ENCODE data around the gene SLC22A16. TPM values are rescaled to one million over a fixed set of nuclear protein-coding genes. Genes with fewer than 3 reads are reported as not detected.
"Not testable (repeated sequence)": the region's sequence is repeated elsewhere in the genome, so short reads cannot be mapped to it uniquely, and the experiment has no call there.

Gene SLC22A16
- polyA plus RNA-seq, 2 donors = not detected

GRCh38 chr6:110458476-110458875, 17.9 kb downstream of the SLC22A16 start:
- no peak overlapping the region for H3K4me3 ChIP-seq (ENCODE audit: low read depth in 1 of 2, low read length in 2 of 2)
- H3K27ac ChIP-seq (ENCODE audit: low read depth in 2 of 2, low read length in 1 of 2) = no peak overlapping the region
- H3K9me3 ChIP-seq (ENCODE audit: control insufficient read depth in 2 of 2, insufficient read depth in 1 of 2, low read depth in 1 of 2, low read length in 1 of 2) = peaks cover 0 to 11% of the 10 kb centered on the region in 2 donors
- no peaks in the 10 kb centered on the region for H3K27me3 ChIP-seq (ENCODE audit: control insufficient read depth in 1 of 2, insufficient read depth in 2 of 2, low read length in 2 of 2)
- no peaks in the 10 kb centered on the region for H3K36me3 ChIP-seq (ENCODE audit: control insufficient read depth in 2 of 2, insufficient read depth in 2 of 2, low read length in 1 of 2)
- no peaks in the 10 kb centered on the region for H3K4me1 ChIP-seq (ENCODE audit: control insufficient read depth in 2 of 2, insufficient read depth in 2 of 2, low read length in 1 of 2)
- WGBS, 2 donors = 93 to 97% methylated on average over 1 of the region's 1 CpG

- 77 to 85% methylated on average over 8 of the region's 8 CpGs for WGBS, 2 donors
- H3K9me3 ChIP-seq (ENCODE audit: control insufficient read depth in 2 of 2, insufficient read depth in 1 of 2, low read depth in 1 of 2, low read length in 1 of 2) = peaks cover 0 to 11% of the 10 kb centered on the region in 2 donors
- H3K27ac ChIP-seq (ENCODE audit: low read depth in 2 of 2, low read length in 1 of 2); H3K4me1 ChIP-seq (ENCODE audit: control insufficient read depth in 2 of 2, insufficient read depth in 2 of 2, low read length in 1 of 2); H3K27me3 ChIP-seq (ENCODE audit: control insufficient read depth in 1 of 2, insufficient read depth in 2 of 2, low read length in 2 of 2); H3K4me3 ChIP-seq (ENCODE audit: low read depth in 1 of 2, low read length in 2 of 2); H3K36me3 ChIP-seq (ENCODE audit: control insufficient read depth in 2 of 2, insufficient read depth in 2 of 2, low read length in 1 of 2): not testable (repeated sequence)
Observed at GRCh38 chr6:110457567-110458175, 18.7 kb downstream of the SLC22A16 start.

GRCh38 chr6:110456694-110457093, 19.7 kb downstream of the SLC22A16 start:
- H3K4me3 ChIP-seq (ENCODE audit: low read depth in 1 of 2, low read length in 2 of 2) = no peak overlapping the region
- WGBS, 2 donors = 63 to 66% methylated on average over 3 of the region's 3 CpGs
- peaks cover 0 to 11% of the 10 kb centered on the region in 2 donors for H3K9me3 ChIP-seq (ENCODE audit: control insufficient read depth in 2 of 2, insufficient read depth in 1 of 2, low read depth in 1 of 2, low read length in 1 of 2)
- no peak overlapping the region for H3K27ac ChIP-seq (ENCODE audit: low read depth in 2 of 2, low read length in 1 of 2)
- H3K27me3 ChIP-seq (ENCODE audit: control insufficient read depth in 1 of 2, insufficient read depth in 2 of 2, low read length in 2 of 2) = no peaks in the 10 kb centered on the region
- no peaks in the 10 kb centered on the region for H3K36me3 ChIP-seq (ENCODE audit: control insufficient read depth in 2 of 2, insufficient read depth in 2 of 2, low read length in 1 of 2)
- H3K4me1 ChIP-seq (ENCODE audit: control insufficient read depth in 2 of 2, insufficient read depth in 2 of 2, low read length in 1 of 2) = no peaks in the 10 kb centered on the region

GRCh38 chr6:110449541-110449895, 26.9 kb downstream of the SLC22A16 start:
- H3K4me3 ChIP-seq (ENCODE audit: low read depth in 1 of 2, low read length in 2 of 2) = no peak overlapping the region
- H3K27ac ChIP-seq (ENCODE audit: low read depth in 2 of 2, low read length in 1 of 2) = no peak overlapping the region
- no peaks in the 10 kb centered on the region for H3K27me3 ChIP-seq (ENCODE audit: control insufficient read depth in 1 of 2, insufficient read depth in 2 of 2, low read length in 2 of 2)
- H3K4me1 ChIP-seq (ENCODE audit: control insufficient read depth in 2 of 2, insufficient read depth in 2 of 2, low read length in 1 of 2) = no peaks in the 10 kb centered on the region
- WGBS, 2 donors = 78 to 80% methylated on average over 4 of the region's 4 CpGs
- no peaks in the 10 kb centered on the region for H3K36me3 ChIP-seq (ENCODE audit: control insufficient read depth in 2 of 2, insufficient read depth in 2 of 2, low read length in 1 of 2)
- no peaks in the 10 kb centered on the region for H3K9me3 ChIP-seq (ENCODE audit: control insufficient read depth in 2 of 2, insufficient read depth in 1 of 2, low read depth in 1 of 2, low read length in 1 of 2)

GRCh38 chr6:110448846-110449540, 27.4 kb downstream of the SLC22A16 start:
- WGBS, 2 donors = 58 to 64% methylated on average over 4 of the region's 4 CpGs
- Histone ChIP-seq H3K9me3 (ENCODE audit: control insufficient read depth in 2 of 2, insufficient read depth in 1 of 2, low read depth in 1 of 2, low read length in 1 of 2) (no peaks in the 10 kb centered on the region), H3K4me3 (ENCODE audit: low read depth in 1 of 2, low read length in 2 of 2) (no peak overlapping the region), H3K4me1 (ENCODE audit: control insufficient read depth in 2 of 2, insufficient read depth in 2 of 2, low read length in 1 of 2) (no peaks in the 10 kb centered on the region), H3K27me3 (ENCODE audit: control insufficient read depth in 1 of 2, insufficient read depth in 2 of 2, low read length in 2 of 2) (no peaks in the 10 kb centered on the region), H3K27ac (ENCODE audit: low read depth in 2 of 2, low read length in 1 of 2) (no peak overlapping the region), H3K36me3 (ENCODE audit: control insufficient read depth in 2 of 2, insufficient read depth in 2 of 2, low read length in 1 of 2) (no peaks in the 10 kb centered on the region)

GRCh38 chr6:110447761-110448160, 28.7 kb downstream of the SLC22A16 start:
- H3K4me1 ChIP-seq (ENCODE audit: control insufficient read depth in 2 of 2, insufficient read depth in 2 of 2, low read length in 1 of 2) = no peaks in the 10 kb centered on the region
- no peak overlapping the region for H3K27ac ChIP-seq (ENCODE audit: low read depth in 2 of 2, low read length in 1 of 2)
- no peaks in the 10 kb centered on the region for H3K27me3 ChIP-seq (ENCODE audit: control insufficient read depth in 1 of 2, insufficient read depth in 2 of 2, low read length in 2 of 2)
- no peaks in the 10 kb centered on the region for H3K9me3 ChIP-seq (ENCODE audit: control insufficient read depth in 2 of 2, insufficient read depth in 1 of 2, low read depth in 1 of 2, low read length in 1 of 2)
- H3K36me3 ChIP-seq (ENCODE audit: control insufficient read depth in 2 of 2, insufficient read depth in 2 of 2, low read length in 1 of 2) = no peaks in the 10 kb centered on the region
- no peak overlapping the region for H3K4me3 ChIP-seq (ENCODE audit: low read depth in 1 of 2, low read length in 2 of 2)
- 94 to 95% methylated on average over 3 of the region's 3 CpGs for WGBS, 2 donors

GRCh38 chr6:110446405-110446804, 30.0 kb downstream of the SLC22A16 start:
- no peak overlapping the region for H3K4me3 ChIP-seq (ENCODE audit: low read depth in 1 of 2, low read length in 2 of 2)
- H3K36me3 ChIP-seq (ENCODE audit: control insufficient read depth in 2 of 2, insufficient read depth in 2 of 2, low read length in 1 of 2) = no peaks in the 10 kb centered on the region
- WGBS, 2 donors = 52 to 64% methylated on average over 4 of the region's 4 CpGs
- no peaks in the 10 kb centered on the region for H3K27me3 ChIP-seq (ENCODE audit: control insufficient read depth in 1 of 2, insufficient read depth in 2 of 2, low read length in 2 of 2)
- H3K4me1 ChIP-seq (ENCODE audit: control insufficient read depth in 2 of 2, insufficient read depth in 2 of 2, low read length in 1 of 2) = no peaks in the 10 kb centered on the region
- no peaks in the 10 kb centered on the region for H3K9me3 ChIP-seq (ENCODE audit: control insufficient read depth in 2 of 2, insufficient read depth in 1 of 2, low read depth in 1 of 2, low read length in 1 of 2)
- H3K27ac ChIP-seq (ENCODE audit: low read depth in 2 of 2, low read length in 1 of 2) = no peak overlapping the region

GRCh38 chr6:110440026-110440425, 36.4 kb downstream of the SLC22A16 start:
- H3K27ac ChIP-seq (ENCODE audit: low read depth in 2 of 2, low read length in 1 of 2) = no peak overlapping the region
- no peaks in the 10 kb centered on the region for H3K9me3 ChIP-seq (ENCODE audit: control insufficient read depth in 2 of 2, insufficient read depth in 1 of 2, low read depth in 1 of 2, low read length in 1 of 2)
- H3K4me1 ChIP-seq (ENCODE audit: control insufficient read depth in 2 of 2, insufficient read depth in 2 of 2, low read length in 1 of 2) = no peaks in the 10 kb centered on the region
- no peak overlapping the region for H3K4me3 ChIP-seq (ENCODE audit: low read depth in 1 of 2, low read length in 2 of 2)
- H3K27me3 ChIP-seq (ENCODE audit: control insufficient read depth in 1 of 2, insufficient read depth in 2 of 2, low read length in 2 of 2) = no peaks in the 10 kb centered on the region
- WGBS, 2 donors = 79 to 86% methylated on average over 4 of the region's 4 CpGs
- H3K36me3 ChIP-seq (ENCODE audit: control insufficient read depth in 2 of 2, insufficient read depth in 2 of 2, low read length in 1 of 2) = no peaks in the 10 kb centered on the region

GRCh38 chr6:110439356-110439755, 37.1 kb downstream of the SLC22A16 start:
- H3K9me3 ChIP-seq (ENCODE audit: control insufficient read depth in 2 of 2, insufficient read depth in 1 of 2, low read depth in 1 of 2, low read length in 1 of 2) = no peaks in the 10 kb centered on the region
- H3K4me1 ChIP-seq (ENCODE audit: control insufficient read depth in 2 of 2, insufficient read depth in 2 of 2, low read length in 1 of 2) = no peaks in the 10 kb centered on the region
- H3K36me3 ChIP-seq (ENCODE audit: control insufficient read depth in 2 of 2, insufficient read depth in 2 of 2, low read length in 1 of 2) = no peaks in the 10 kb centered on the region
- H3K27me3 ChIP-seq (ENCODE audit: control insufficient read depth in 1 of 2, insufficient read depth in 2 of 2, low read length in 2 of 2) = no peaks in the 10 kb centered on the region
- WGBS, 2 donors = 61% methylated on average over 5 of the region's 5 CpGs
- no peak overlapping the region for H3K4me3 ChIP-seq (ENCODE audit: low read depth in 1 of 2, low read length in 2 of 2)
- H3K27ac ChIP-seq (ENCODE audit: low read depth in 2 of 2, low read length in 1 of 2) = no peak overlapping the region

Measured in esophagus (tissue), 2 donors.